A673 (cell line): ENCODE data around the gene SKP2. TPM values are rescaled to one million over a fixed set of nuclear protein-coding genes. Genes with fewer than 3 reads are reported as not detected.
A peak's percentile ranks its signal among the peaks of the same experiment; 100 is the strongest.

Experiments used
- BruUV-seq: library from RNA; stranded (reverse); fragments of 400-500 nt; replicated peaks from 2 replicates; lab custom pipeline; 2021; lab: Mats Ljungman, UMichigan
- CTCF ChIA-PET: fragments of 300-600 bp; sonication (Branson Sonifier 250); formaldehyde crosslinking; loops from one replicate; lab custom pipeline; 2022; ENCODE audit warnings: antibody characterized with exemption; lab: Charles Lee
- POLR2A ChIA-PET: fragments of 300-600 bp; sonication (Branson Sonifier 250); formaldehyde crosslinking; loops from one replicate; lab custom pipeline; 2022; ENCODE audit warnings: antibody characterized with exemption; ENCODE audit not compliant: low non-redundant PET; lab: Charles Lee
- DNase-seq: peaks from one replicate; pipeline ENCODE4 v3.0.0-alpha.2; 2015; ENCODE audit warnings: low spot score
- H3K27ac ChIP-seq: fragments of 200-600 bp; sonication (generic); 2 replicates; pipeline ENCODE4 v1.5.1; 2016; ENCODE audit warnings: mixed run types, low read depth, mild to moderate bottlenecking, mixed read lengths, antibody characterized with exemption, low read length; ENCODE audit not compliant: poor library complexity, severe bottlenecking
- H3K27me3 ChIP-seq: fragments of 200-600 bp; sonication (generic); replicated peaks from 2 replicates; pipeline ENCODE4 v1.6.1; 2017; ENCODE audit warnings: mixed run types, low read depth, mild to moderate bottlenecking, mixed read lengths, antibody characterized with exemption, low read length; ENCODE audit not compliant: insufficient read depth, poor library complexity
- H3K36me3 ChIP-seq: fragments of 200-600 bp; sonication (generic); 2 replicates; pipeline ENCODE4 v1.6.1; 2016; ENCODE audit warnings: mixed run types, mild to moderate bottlenecking, mixed read lengths, antibody characterized with exemption, low read length; ENCODE audit not compliant: insufficient read depth, poor library complexity, severe bottlenecking
- H3K4me1 ChIP-seq: fragments of 200-600 bp; sonication (generic); 2 replicates; pipeline ENCODE4 v1.6.1; 2017; ENCODE audit warnings: mixed run types, mild to moderate bottlenecking, mixed read lengths, antibody characterized with exemption, low read length; ENCODE audit not compliant: insufficient read depth, poor library complexity, severe bottlenecking
- H3K4me3 ChIP-seq: fragments of 200-600 bp; sonication (generic); 2 replicates; pipeline ENCODE4 v1.5.1; 2016; ENCODE audit warnings: low read depth, mixed run types, mild to moderate bottlenecking, mixed read lengths, low read length; ENCODE audit not compliant: poor library complexity, severe bottlenecking
- H3K9me3 ChIP-seq: fragments of 200-600 bp; sonication (generic); 2 replicates; pipeline ENCODE4 v1.6.1; 2016; ENCODE audit warnings: mixed run types, low read depth, mild to moderate bottlenecking, mixed read lengths, antibody characterized with exemption, low read length; ENCODE audit not compliant: poor library complexity, severe bottlenecking
- CTCF ChIP-seq: fragments of 300-800, 200-600 bp; sonication (generic); conservative IDR thresholded peaks from 2 replicates; pipeline ENCODE4 v1.5.1; 2017; ENCODE audit warnings: low read depth, mild to moderate bottlenecking, antibody characterized with exemption, low read length, moderate library complexity, mixed read lengths
- EZH2 ChIP-seq: fragments of 200-600 bp; sonication (generic); IDR thresholded peaks from 2 replicates; pipeline ENCODE4 v1.6.1; 2017; ENCODE audit warnings: borderline replicate concordance, low read depth, mild to moderate bottlenecking, mixed read lengths, antibody characterized with exemption, low read length; ENCODE audit not compliant: poor library complexity, severe bottlenecking
- intact Hi-C: fragments of 100-400 bp; cut with micrococcal nuclease; formaldehyde crosslinking; loops from one replicate; pipeline ENCODE4 v1.10.0; 2022; ENCODE audit not compliant: unreplicated experiment
- total RNA-seq: library from RNA; stranded (reverse); gene quantifications from 2 replicates; pipeline ENCODE4 v1.2.3, GENCODE V29; 2021

Gene SKP2
- total RNA-seq, 1 experiment from 2014 or later = 133 TPM

- Histone ChIP-seq H3K27ac (peak overlapping the region; percentile 81), H3K36me3 (peaks cover 45% of the 10 kb centered on the region), H3K4me3 (peak overlapping the region; percentile 91), H3K27me3 (no peaks in the 10 kb centered on the region), H3K4me1 (peaks cover 49% of the 10 kb centered on the region), H3K9me3 (no peaks in the 10 kb centered on the region)
- intact Hi-C loops = loop anchor here (10.0 kb wide), 1 partner anchor 721 kb away; the partner anchor contains the start of gene NIPBL
- BruUV-seq = no TSS peak
- CTCF ChIA-PET = no interaction called here
- TF ChIP-seq CTCF (no peak), EZH2 (no peak)
- DNase-seq = no peak
- POLR2A ChIA-PET = no interaction called here
These were observed 1.8 kb downstream of the SKP2 start for GRCh38 chr5:36153726-36154125.

GRCh38 chr5:36155291-36155690 lies 3.4 kb downstream of the SKP2 start:
- TF ChIP-seq CTCF = no peak
- TF ChIP-seq EZH2 = no peak
- BruUV-seq = no TSS peak
- peaks cover 64% of the 10 kb centered on the region for H3K4me1 ChIP-seq
- no peak overlapping the region for H3K4me3 ChIP-seq
- peaks cover 60% of the 10 kb centered on the region for H3K36me3 ChIP-seq
- no peak for DNase-seq
- POLR2A ChIA-PET = no interaction called here
- peak overlapping the region; percentile 89 for H3K27ac ChIP-seq
- H3K27me3 ChIP-seq = no peaks in the 10 kb centered on the region
- CTCF ChIA-PET = no interaction called here
- no peaks in the 10 kb centered on the region for H3K9me3 ChIP-seq
- intact Hi-C loops = loop anchor here (5.0 to 10.0 kb wide), 2 partner anchors 78 to 720 kb away; partner anchors contain the start of gene NIPBL

GRCh38 chr5:36156121-36156601 lies 4.2 kb downstream of the SKP2 start:
- intact Hi-C loops = loop anchor here (5.0 to 10.0 kb wide), 2 partner anchors 79 to 719 kb away; partner anchors contain the start of gene NIPBL
- ChIA-PET POLR2A (interaction anchor here (0.6 kb wide), 1 partner anchor 77 kb away, joined by 4 read pairs; no protein-coding TSS in a partner anchor), CTCF (no interaction called here)
- no peak for TF ChIP-seq EZH2
- DNase-seq = no peak
- BruUV-seq = no TSS peak
- Histone ChIP-seq H3K27ac (peak overlapping the region; percentile 89), H3K36me3 (peaks cover 69% of the 10 kb centered on the region), H3K9me3 (no peaks in the 10 kb centered on the region), H3K4me3 (no peak overlapping the region), H3K4me1 (peaks cover 73% of the 10 kb centered on the region), H3K27me3 (no peaks in the 10 kb centered on the region)

- Histone ChIP-seq H3K4me1 (peaks cover 75% of the 10 kb centered on the region), H3K27me3 (no peaks in the 10 kb centered on the region), H3K36me3 (peaks cover 74% of the 10 kb centered on the region), H3K27ac (peak overlapping the region; percentile 89), H3K9me3 (no peaks in the 10 kb centered on the region), H3K4me3 (no peak overlapping the region)
- ChIA-PET CTCF (no interaction called here), POLR2A (no interaction called here)
- TF ChIP-seq EZH2 = no peak
- TF ChIP-seq CTCF = no peak
- no peak for DNase-seq
- no TSS peak for BruUV-seq
- intact Hi-C loops = loop anchor here (5.0 to 10.0 kb wide), 2 partner anchors 79 to 718 kb away; partner anchors contain the start of gene NIPBL
These were observed 4.7 kb downstream of the SKP2 start for GRCh38 chr5:36156619-36157018.
